IMR-90 (cell line): ENCODE data around the gene KIAA0232. TPM values are rescaled to one million over a fixed set of nuclear protein-coding genes. Genes with fewer than 3 reads are reported as not detected.

Experiments
- ATAC-seq: fragments of 200-7000 bp; cut with Tn5 transposase; 2 replicates; pipeline ENCODE4 v1.9.1; 2020; ENCODE audit warnings: low read depth, mild to moderate bottlenecking, moderate library complexity
- BruUV-seq: library from RNA; stranded (reverse); fragments of 400-500 nt; replicated peaks from 2 replicates; lab custom pipeline; 2021; lab: Mats Ljungman, UMichigan
- CTCF ChIA-PET: fragments of 300-600 bp; formaldehyde crosslinking; extraction: SDS; loops from one replicate; lab custom pipeline; 2021; ENCODE audit warnings: antibody characterized with exemption; lab: Yijun Ruan, JAX
- POLR2A ChIA-PET: fragments of 300-600 bp; sonication (Branson Sonifier 250); formaldehyde crosslinking; loops from one replicate; lab custom pipeline; 2022; ENCODE audit warnings: antibody characterized with exemption; ENCODE audit not compliant: unreplicated experiment; lab: Charles Lee
- DNase-seq: peaks from one replicate; pipeline ENCODE4 v3.0.0; 2013
- H2AFZ ChIP-seq: replicated peaks from 2 replicates; pipeline ENCODE3; 2013; ENCODE audit warnings: low read length, mild to moderate bottlenecking; ENCODE audit not compliant: poor library complexity
- H2AK5ac ChIP-seq: 2 replicates; pipeline ENCODE4 v1.6.1; 2013; ENCODE audit warnings: low read depth, low read length, inconsistent platforms
- H2AK9ac ChIP-seq: replicated peaks from 2 replicates; pipeline ENCODE3; 2013; ENCODE audit warnings: mild to moderate bottlenecking, low read depth, low read length, moderate library complexity; ENCODE audit not compliant: poor library complexity
- H2BK120ac ChIP-seq: 2 replicates; pipeline ENCODE4 v1.6.1; 2013; ENCODE audit warnings: low read depth, low read length, inconsistent platforms
- H2BK15ac ChIP-seq: 3 replicates; pipeline ENCODE4 v1.6.1; 2013; ENCODE audit warnings: low read depth, low read length, inconsistent platforms
- H2BK20ac ChIP-seq: 2 replicates; pipeline ENCODE4 v1.6.1; 2013; ENCODE audit warnings: low read depth, mild to moderate bottlenecking, inconsistent platforms, low read length, moderate library complexity
- H2BK5ac ChIP-seq: 2 replicates; pipeline ENCODE4 v1.6.1; 2013; ENCODE audit warnings: mild to moderate bottlenecking, low read depth, low read length, inconsistent platforms; ENCODE audit not compliant: poor library complexity, severe bottlenecking
- H3K14ac ChIP-seq: replicated peaks from 2 replicates; pipeline ENCODE4 v1.6.1; 2013; ENCODE audit warnings: low read depth, low read length, inconsistent platforms
- H3K18ac ChIP-seq: 2 replicates; pipeline ENCODE4 v1.6.1; 2013; ENCODE audit warnings: low read depth, low read length, control low read depth
- H3K23ac ChIP-seq: 2 replicates; pipeline ENCODE4 v1.6.1; 2013; ENCODE audit warnings: low read depth, low read length, inconsistent platforms
- H3K27ac ChIP-seq: 2 replicates; pipeline ENCODE4 v1.5.1; 2013; ENCODE audit warnings: mild to moderate bottlenecking, control low read depth, low read length; ENCODE audit not compliant: insufficient read depth
- H3K27me3 ChIP-seq: 2 replicates; pipeline ENCODE4 v1.6.1; 2013; ENCODE audit warnings: low read length; ENCODE audit not compliant: control insufficient read depth, insufficient read depth
- H3K36me3 ChIP-seq: 2 replicates; pipeline ENCODE4 v1.6.1; 2013; ENCODE audit warnings: low read length, mixed read lengths; ENCODE audit not compliant: control insufficient read depth, insufficient read depth
- H3K4ac ChIP-seq: 2 replicates; pipeline ENCODE4 v1.6.1; 2013; ENCODE audit warnings: low read depth, low read length, inconsistent platforms
- H3K4me1 ChIP-seq: 2 replicates; pipeline ENCODE4 v1.6.1; 2013; ENCODE audit warnings: low read length, mixed read lengths; ENCODE audit not compliant: control insufficient read depth, insufficient read depth
- H3K4me2 ChIP-seq: 2 replicates; pipeline ENCODE4 v1.6.1; 2013; ENCODE audit warnings: low read depth, mild to moderate bottlenecking, control low read depth, low read length, moderate library complexity
- H3K4me3 ChIP-seq: 2 replicates; pipeline ENCODE4 v1.5.1; 2013; ENCODE audit warnings: low read depth, mild to moderate bottlenecking, control low read depth, low read length, moderate library complexity; ENCODE audit not compliant: insufficient read depth
- H3K56ac ChIP-seq: 2 replicates; pipeline ENCODE4 v1.6.1; 2013; ENCODE audit warnings: low read length, inconsistent platforms; ENCODE audit not compliant: insufficient read depth; ENCODE audit errors: extremely low read depth
- H3K79me1 ChIP-seq, 2 experiments: 2 replicates each; pipeline ENCODE4 v1.6.1; 2013; ENCODE audit warnings: low read length in 2 of 2, inconsistent platforms in 1 of 2, low read depth in 1 of 2
- H3K9ac ChIP-seq: 2 replicates; pipeline ENCODE4 v1.6.1; 2013; ENCODE audit warnings: low read depth, low read length, control low read depth
- H3K9me1 ChIP-seq: 2 replicates; pipeline ENCODE4 v1.6.1; 2013; ENCODE audit warnings: low read length, inconsistent platforms; ENCODE audit not compliant: insufficient read depth
- H3K9me3 ChIP-seq: 2 replicates; pipeline ENCODE4 v1.6.1; 2013; ENCODE audit warnings: low read length; ENCODE audit not compliant: control insufficient read depth, insufficient read depth
- H4K20me1 ChIP-seq: 2 replicates; pipeline ENCODE4 v1.6.1; 2013; ENCODE audit warnings: low read length, inconsistent platforms; ENCODE audit not compliant: insufficient read depth
- H4K5ac ChIP-seq: 2 replicates; pipeline ENCODE4 v1.6.1; 2013; ENCODE audit warnings: mild to moderate bottlenecking, low read depth, low read length, control low read depth
- H4K8ac ChIP-seq, 2 experiments: 2 replicates each; pipeline ENCODE4 v1.6.1; 2013; ENCODE audit warnings: low read depth in 2 of 2, low read length in 2 of 2, control low read depth in 1 of 2, inconsistent platforms in 1 of 2
- H4K91ac ChIP-seq: 2 replicates; pipeline ENCODE4 v1.6.1; 2013; ENCODE audit warnings: low read depth, low read length, inconsistent platforms; ENCODE audit not compliant: insufficient read depth
- BHLHE40 ChIP-seq: fragments of 150-350 bp; IDR thresholded peaks from 2 replicates; pipeline ENCODE4 v1.6.1; 2016; ENCODE audit warnings: mild to moderate bottlenecking, low read depth, low read length
- MAFK ChIP-seq: IDR thresholded peaks from 2 replicates; pipeline ENCODE4 v1.6.1; 2012; ENCODE audit warnings: low read depth, low read length, improper control_type of control experiment
- MXI1 ChIP-seq: IDR thresholded peaks from 2 replicates; pipeline ENCODE4 v1.6.1; 2012; ENCODE audit warnings: low read depth, mild to moderate bottlenecking, low read length, moderate library complexity, borderline replicate concordance
- RAD21 ChIP-seq: IDR thresholded peaks from 2 replicates; pipeline ENCODE4 v1.6.1; 2012; ENCODE audit warnings: low read length, improper control_type of control experiment
- RCOR1 ChIP-seq: IDR thresholded peaks from 2 replicates; pipeline ENCODE4 v1.6.1; 2012; ENCODE audit warnings: mild to moderate bottlenecking, low read length, improper control_type of control experiment; ENCODE audit not compliant: insufficient replicate concordance
- WGBS, 2 experiments: methylation state at CpG; one replicate each; pipeline versions ENCODE4 v1.1.5 to v1.1.7; 2013; ENCODE audit warnings: missing lambda C conversion rate in 2 of 2; ENCODE audit not compliant: insufficient read length in 1 of 2; ENCODE audit errors: extremely low coverage in 2 of 2; 5-methylcytosine and 5-hydroxymethylcytosine counted together
- dilution Hi-C: fragments of 300-500 bp; cut with HindIII; formaldehyde crosslinking; loops from one replicate; pipeline ENCODE4 v1.14.3; 2018; ENCODE audit warnings: low sequenced_read_pairs; ENCODE audit not compliant: unreplicated experiment
- in situ Hi-C: fragments of 300-500 bp; cut with MboI; formaldehyde crosslinking; loops from 3 replicates; pipeline ENCODE4 v1.14.3; 2019; ENCODE audit warnings: low sequenced_read_pairs, inconsistent platforms, mixed read lengths
- intact Hi-C: fragments of 100-400 bp; cut with micrococcal nuclease; formaldehyde crosslinking; loops from 2 replicates; pipeline ENCODE4 v1.10.0; 2022
- polyA plus RNA-seq, 3 experiments: library from polyadenylated mRNA; depleted of rRNA; stranded (reverse); fragments of >200 nt; gene quantifications; 2 replicates each; pipeline ENCODE4 v1.2.3, GENCODE V29; 2012; ENCODE audit warnings: low replicate concordance in 1 of 3
- total RNA-seq: library from RNA; depleted of rRNA; stranded (reverse); fragments of >200 nt; gene quantifications from 2 replicates; pipeline ENCODE4 v1.2.3, GENCODE V29; 2012
- TF ChIP-seq, protein P1 (sequence below): fragments of 150-350 bp; IDR thresholded peaks from 2 replicates; pipeline ENCODE4 v1.6.1; 2017; ENCODE audit warnings: mild to moderate bottlenecking, antibody characterized with exemption, low read length, low read depth

The KIAA0232 gene
- total and polyA plus RNA-seq, 2 of the 4 experiments (the other 2 are of a cell fraction), result 6.8 to 19.5 TPM

DNA sequence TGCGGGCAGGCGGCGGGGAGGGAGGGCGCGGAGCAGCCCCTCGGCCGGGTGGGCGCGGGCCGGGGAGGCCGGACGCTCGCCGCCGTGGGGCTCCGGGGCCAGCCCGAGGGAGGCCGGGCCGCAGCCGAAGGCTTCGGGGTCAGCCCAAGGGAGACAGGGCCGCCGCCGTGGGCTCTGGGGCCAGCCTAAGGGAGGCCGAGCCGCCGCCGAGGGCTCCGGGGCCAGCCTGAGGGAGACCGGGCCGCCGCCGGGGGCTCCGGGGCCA is 251 bp downstream of the KIAA0232 start:
- Histone ChIP-seq H3K18ac (no peak overlapping the region), H3K9ac (peak overlapping the region; percentile 83), H3K4me1 (peaks cover 4% of the 10 kb centered on the region), H2BK15ac (no peak overlapping the region), H2AK9ac (peak overlapping the region; percentile 98), H3K9me1 (peaks cover 10% of the 10 kb centered on the region), H3K27ac (peak overlapping the region; percentile 89), H4K5ac (no peak overlapping the region), H2AK5ac (no peak overlapping the region), H2BK5ac (peak overlapping the region; percentile 41), H3K9me3 (no peaks in the 10 kb centered on the region), H3K14ac (no peak overlapping the region), H3K4ac (no peak overlapping the region; the same call in 1 of the 2 replicates), H3K23ac (no peak overlapping the region), H3K56ac (no peak overlapping the region), H2AFZ (peak overlapping the region; percentile 88), H4K20me1 (peaks cover 39% of the 10 kb centered on the region), H3K4me2 (no peak overlapping the region), H4K8ac (no peak overlapping the region), H2BK120ac (no peak overlapping the region), H3K27me3 (peaks cover 2% of the 10 kb centered on the region), H3K4me3 (peak overlapping the region; percentile 78), H4K91ac (peak overlapping the region; percentile 56; the same call in 1 of the 2 replicates), H2BK20ac (no peak overlapping the region), H3K79me1 (peaks cover 6 to 39% of the 10 kb centered on the region in 2 experiments), H3K36me3 (no peaks in the 10 kb centered on the region)
- in situ Hi-C loops, result no loop called here
- dilution Hi-C loops, result no loop called here
- WGBS, 2 experiments, result 0% methylated on average over 32 of the region's 34 CpGs; no CpG with 5 or more reads in 1 of the 2 experiments
- no peak for DNase-seq
- BruUV-seq, result no TSS peak
- intact Hi-C loops, result loop anchor here (2.0 to 10.0 kb wide), 2 partner anchors 92 to 202 kb away; no protein-coding TSS in a partner anchor
- CTCF ChIA-PET, result interaction anchor here (1.6 kb wide), 1 partner anchor 14 kb away, joined by 3 read pairs; no protein-coding TSS in a partner anchor
- TF ChIP-seq MAFK, result no peak
- no peak for TF ChIP-seq RAD21
- TF ChIP-seq BHLHE40, result no peak
- TF ChIP-seq, protein P1, sequence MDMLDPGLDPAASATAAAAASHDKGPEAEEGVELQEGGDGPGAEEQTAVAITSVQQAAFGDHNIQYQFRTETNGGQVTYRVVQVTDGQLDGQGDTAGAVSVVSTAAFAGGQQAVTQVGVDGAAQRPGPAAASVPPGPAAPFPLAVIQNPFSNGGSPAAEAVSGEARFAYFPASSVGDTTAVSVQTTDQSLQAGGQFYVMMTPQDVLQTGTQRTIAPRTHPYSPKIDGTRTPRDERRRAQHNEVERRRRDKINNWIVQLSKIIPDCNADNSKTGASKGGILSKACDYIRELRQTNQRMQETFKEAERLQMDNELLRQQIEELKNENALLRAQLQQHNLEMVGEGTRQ, result no peak
- no peak for TF ChIP-seq RCOR1
- no peak for TF ChIP-seq MXI1
- no peak; the same call in 1 of the 2 replicates for ATAC-seq
- POLR2A ChIA-PET, result no interaction called here
